ENCODE data around the gene CCDC18.
"Not testable (repeated sequence)": the region's sequence is repeated elsewhere in the genome, so short reads cannot be mapped to it uniquely, and the experiment has no call there.

Gene CCDC18

DNA sequence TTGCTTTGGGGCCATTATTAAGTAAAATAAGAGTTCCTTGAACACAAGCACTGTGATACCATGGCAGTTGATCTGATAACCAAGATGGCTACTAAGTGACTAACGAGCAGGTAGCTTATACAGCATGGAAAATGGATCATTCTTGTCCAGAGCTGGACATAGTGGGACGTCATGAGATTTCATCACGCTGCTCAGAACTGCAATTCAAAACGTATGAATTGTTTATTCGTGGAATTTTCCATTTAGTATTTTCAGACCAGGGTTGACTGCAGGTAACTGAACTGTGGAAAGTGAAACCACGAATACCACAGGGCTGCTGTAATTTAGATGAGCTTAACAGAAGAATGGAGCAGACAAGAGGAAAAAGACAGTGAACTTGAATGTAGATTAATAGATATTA is 38.9 kb downstream of the CCDC18 start:
- Histone ChIP-seq H3K4me1 (no peaks in the 10 kb centered on the region), H3K4me3 (ENCODE audit: low read depth, low read length) (no peak overlapping the region), H3K27me3 (no peaks in the 10 kb centered on the region), H3K9me3 (no peaks in the 10 kb centered on the region), H3K36me3 (no peaks in the 10 kb centered on the region; the same call in 1 of the 2 replicates)
- TF ChIP-seq CTCF (IDR thresholded peaks at IDR 0.05; ENCODE audit: low read depth, low read length), result no peak
- no peak for DNase-seq

- H3K36me3 ChIP-seq, DNase-seq: not testable (repeated sequence)
Measured at GRCh38 chr1:93220716-93221115, 40.2 kb downstream of the CCDC18 start.

GRCh38 chr1:93221913-93222312 is 41.4 kb downstream of the CCDC18 start:
- DNase-seq, result no peak
- no peak for TF ChIP-seq CTCF (IDR thresholded peaks at IDR 0.05; ENCODE audit: low read depth, low read length)
- Histone ChIP-seq H3K36me3 (no peaks in the 10 kb centered on the region; the same call in 1 of the 2 replicates), H3K27me3 (no peaks in the 10 kb centered on the region), H3K4me1 (no peaks in the 10 kb centered on the region), H3K9me3 (no peaks in the 10 kb centered on the region), H3K4me3 (ENCODE audit: low read depth, low read length) (no peak overlapping the region)

More at GRCh38 chr1:93220716-93221115, 40.2 kb downstream of the CCDC18 start:
- not testable (repeated sequence) for H3K27me3 ChIP-seq; H3K4me1 ChIP-seq; H3K9me3 ChIP-seq; H3K4me3 ChIP-seq (ENCODE audit: low read depth, low read length)

DNA sequence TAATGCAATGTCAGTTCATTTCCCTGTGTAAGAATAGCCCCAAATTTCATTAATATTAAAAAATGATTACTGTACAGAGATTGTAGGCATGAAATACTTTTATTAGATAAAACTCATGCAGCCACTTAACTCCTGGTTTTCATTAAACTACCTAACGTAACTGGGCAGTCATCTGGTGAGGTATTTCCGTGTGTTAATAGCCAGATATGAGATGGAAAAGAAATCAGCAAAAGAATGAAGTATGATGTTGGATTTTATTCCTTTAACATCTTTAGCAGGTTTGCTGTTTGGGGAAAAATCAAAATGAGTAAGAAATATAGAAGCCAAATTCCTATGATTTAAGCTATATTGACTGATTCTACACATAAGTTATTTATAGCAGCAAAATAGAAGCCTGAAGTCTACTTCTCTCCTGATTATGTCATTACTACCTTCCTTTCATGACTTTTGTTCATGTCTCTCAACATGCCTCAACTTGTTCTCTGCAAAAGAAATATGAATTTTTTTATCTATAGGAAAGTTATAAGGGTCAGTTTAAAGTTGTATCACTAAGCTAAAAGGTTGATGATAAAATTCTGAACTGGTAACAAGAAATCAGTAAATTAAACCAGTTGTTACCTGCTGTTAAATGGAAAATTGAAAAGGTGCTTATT is 42.6 kb downstream of the CCDC18 start:
- no peak for DNase-seq
- Histone ChIP-seq H3K9me3 (no peaks in the 10 kb centered on the region), H3K4me1 (no peaks in the 10 kb centered on the region), H3K27me3 (no peaks in the 10 kb centered on the region), H3K36me3 (no peaks in the 10 kb centered on the region; the same call in 1 of the 2 replicates), H3K4me3 (ENCODE audit: low read depth, low read length) (no peak overlapping the region)
- no peak for TF ChIP-seq CTCF (IDR thresholded peaks at IDR 0.05; ENCODE audit: low read depth, low read length)

GRCh38 chr1:93235261-93235660 is 54.7 kb downstream of the CCDC18 start:
- Histone ChIP-seq H3K4me3 (ENCODE audit: low read depth, low read length) (no peak overlapping the region), H3K4me1 (no peaks in the 10 kb centered on the region), H3K36me3 (no peaks in the 10 kb centered on the region), H3K27me3 (no peaks in the 10 kb centered on the region), H3K9me3 (no peaks in the 10 kb centered on the region)
- no peak for TF ChIP-seq CTCF (IDR thresholded peaks at IDR 0.05; ENCODE audit: low read depth, low read length)
- no peak for DNase-seq

- no peak for TF ChIP-seq CTCF (IDR thresholded peaks at IDR 0.05; ENCODE audit: low read depth, low read length)
- H3K4me3 ChIP-seq (ENCODE audit: low read depth, low read length), result no peak overlapping the region
- H3K4me1 ChIP-seq, result no peaks in the 10 kb centered on the region
Measured at GRCh38 chr1:93237021-93237420, 56.5 kb downstream of the CCDC18 start.

More at GRCh38 chr1:93237021-93237420, 56.5 kb downstream of the CCDC18 start:
- Histone ChIP-seq H3K9me3 (no peaks in the 10 kb centered on the region), H3K36me3 (no peaks in the 10 kb centered on the region), H3K27me3 (no peaks in the 10 kb centered on the region)
- no peak for DNase-seq

Measured in BE2C (cell line).